HepG2 (cell line): ENCODE measurements around the gene GRIN3B. TPM values are rescaled to one million over a fixed set of nuclear protein-coding genes. Genes with fewer than 3 reads are reported as not detected.

Source experiments
- ATAC-seq: fragments of 200-7000 bp; cut with Tn5 transposase; 3 replicates; pipeline ENCODE4 v1.9.1; 2020; ENCODE audit warnings: mild to moderate bottlenecking, moderate library complexity
- BruUV-seq: library from RNA; stranded (reverse); fragments of 400-500 nt; replicated peaks from 2 replicates; lab custom pipeline; 2021; lab: Mats Ljungman, UMichigan
- CTCF ChIA-PET: fragments of 300-600 bp; formaldehyde crosslinking; extraction: SDS; loops from one replicate; lab custom pipeline; 2021; ENCODE audit warnings: low total read pairs, inconsistent platforms, low intra/inter-chr PET ratio; lab: Yijun Ruan, JAX
- POLR2A ChIA-PET: fragments of 350-600 bp; sonication (Branson Sonifier 250); formaldehyde crosslinking; loops from one replicate; lab custom pipeline; 2020; ENCODE audit warnings: antibody characterized with exemption, inconsistent platforms; lab: Yijun Ruan, JAX
- DNase-seq: peaks from one replicate; pipeline ENCODE4 v3.0.0-alpha.2; 2015; ENCODE audit warnings: low spot score
- FAIRE-seq: peaks from 3 replicates; lab custom pipeline; 2011; peaks lifted over from hg19 to GRCh38; lab: Jason Lieb, UNC
- H2AFZ ChIP-seq: one replicate; pipeline ENCODE4 v1.6.1; 2011; ENCODE audit warnings: low read length, inconsistent platforms
- H3K27ac ChIP-seq: fragments of 300-600 bp; 3 replicates; pipeline ENCODE4 v1.8.0; 2011; ENCODE audit warnings: mixed run types, mild to moderate bottlenecking, mixed read lengths, low read length, inconsistent platforms; ENCODE audit not compliant: insufficient read depth; ENCODE audit errors: extremely low read length
- H3K27me3 ChIP-seq, 2 experiments: fragments of 200-600 bp in 1 of 2; 2 replicates in 1 of 2; 3 replicates in 1 of 2; pipeline versions ENCODE4 v1.6.0 to v1.8.0; 2011; ENCODE audit warnings: low read length in 2 of 2, mild to moderate bottlenecking in 2 of 2, moderate library complexity in 2 of 2, inconsistent platforms in 1 of 2; ENCODE audit not compliant: insufficient read depth in 2 of 2, control insufficient read depth in 1 of 2
- H3K36me3 ChIP-seq, 2 experiments: fragments of 200-600 bp in 1 of 2; replicated peaks in 1 of 2; 2 replicates in 1 of 2; 3 replicates in 1 of 2; pipeline versions ENCODE4 v1.5.1 to v1.8.0; 2011; ENCODE audit warnings: low read length in 2 of 2, inconsistent platforms in 1 of 2; ENCODE audit not compliant: insufficient read depth in 2 of 2, control insufficient read depth in 1 of 2
- H3K4me1 ChIP-seq: 2 replicates; pipeline ENCODE4 v1.5.1; 2012; ENCODE audit warnings: low read length, inconsistent platforms; ENCODE audit not compliant: insufficient read depth
- H3K4me2 ChIP-seq: 2 replicates; pipeline ENCODE4 v1.6.0; 2011; ENCODE audit warnings: low read depth, low read length, inconsistent platforms
- H3K4me3 ChIP-seq, 3 experiments: fragments of 200-600 bp in 1 of 3; sonication (generic), shearing (Covaris generic) in 1 of 3; replicated peaks in 1 of 3; 2 replicates each; pipeline ENCODE4 v1.5.1; 2011 to 2016; ENCODE audit warnings: low read length in 3 of 3, inconsistent platforms in 2 of 3, low read depth in 2 of 3, mild to moderate bottlenecking in 2 of 3, control low read depth in 1 of 3, mixed read lengths in 1 of 3; ENCODE audit not compliant: insufficient read depth in 1 of 3
- H3K79me2 ChIP-seq: one replicate; pipeline ENCODE4 v1.6.1; 2011; ENCODE audit warnings: low read length, inconsistent platforms; ENCODE audit not compliant: insufficient read depth
- H3K9ac ChIP-seq: 2 replicates; pipeline ENCODE4 v1.6.0; 2011; ENCODE audit warnings: mild to moderate bottlenecking, low read depth, low read length, inconsistent platforms; ENCODE audit not compliant: insufficient read depth
- H3K9me3 ChIP-seq: 2 replicates; pipeline ENCODE4 v1.5.1; 2012; ENCODE audit warnings: mild to moderate bottlenecking, low read length
- H4K20me1 ChIP-seq: 2 replicates; pipeline ENCODE4 v1.6.0; 2011; ENCODE audit warnings: inconsistent platforms, mild to moderate bottlenecking, low read length, moderate library complexity; ENCODE audit not compliant: insufficient read depth
- AGO2 ChIP-seq: fragments of 200-400 bp; formaldehyde crosslinking; optimal IDR thresholded peaks from 2 replicates; pipeline ENCODE3; 2017; ENCODE audit warnings: mild to moderate bottlenecking, low read depth, low read length, moderate library complexity
- AKAP8 ChIP-seq: sonication (generic); formaldehyde crosslinking; IDR thresholded peaks from 2 replicates; pipeline ENCODE4 v1.5.1; 2020; ENCODE audit warnings: mild to moderate bottlenecking, missing genetic modification reagents
- MAFK ChIP-seq, 2 experiments: IDR thresholded peaks in 1 of 2; conservative IDR thresholded peaks in 1 of 2; 2 replicates each; pipeline ENCODE4 v1.6.1; 2011; ENCODE audit warnings: improper control_type of control experiment in 2 of 2, low read length in 2 of 2
- RBFOX2 ChIP-seq: fragments of 200-400 bp; formaldehyde crosslinking; IDR thresholded peaks from 2 replicates; pipeline ENCODE4 v1.6.1; 2017; ENCODE audit warnings: low read depth, mild to moderate bottlenecking, low read length
- SALL1 ChIP-seq: sonication (generic); formaldehyde crosslinking; IDR thresholded peaks from 2 replicates; pipeline ENCODE4 v1.8.0; 2022; ENCODE audit warnings: mild to moderate bottlenecking, missing genetic modification reagents
- SALL2 ChIP-seq: sonication (generic); formaldehyde crosslinking; IDR thresholded peaks from 2 replicates; pipeline ENCODE4 v1.8.1; 2023; ENCODE audit warnings: mild to moderate bottlenecking, missing genetic modification reagents, inconsistent platforms
- ZNF263 ChIP-seq: sonication (generic); formaldehyde crosslinking; IDR thresholded peaks from 2 replicates; pipeline ENCODE4 v1.4.0; 2020; ENCODE audit warnings: missing genetic modification reagents
- ZNF562 ChIP-seq: sonication (generic); formaldehyde crosslinking; IDR thresholded peaks from 2 replicates; pipeline ENCODE4 v1.8.0; 2022; ENCODE audit warnings: missing genetic modification reagents, borderline replicate concordance
- ZNF616 ChIP-seq: sonication (generic); formaldehyde crosslinking; IDR thresholded peaks from 2 replicates; pipeline ENCODE4 v1.5.0; 2020; ENCODE audit warnings: low read depth, mild to moderate bottlenecking, missing genetic modification reagents
- WGBS: methylation state at CpG from one replicate; pipeline ENCODE4 v1.1.6; 2017; ENCODE audit warnings: low lambda C conversion rate; 5-methylcytosine and 5-hydroxymethylcytosine counted together
- in situ Hi-C: cut with HindIII; loops from 2 replicates; pipeline ENCODE4 v1.10.0; 2017; ENCODE audit warnings: low pct_unique_long_range_greater_than_20kb; ENCODE audit not compliant: extremely low pct_ligation_motif_present
- intact Hi-C: fragments of 100-400 bp; cut with micrococcal nuclease; formaldehyde crosslinking; loops from one replicate; pipeline ENCODE4 v1.10.0; 2022; ENCODE audit not compliant: unreplicated experiment
- polyA plus RNA-seq, 8 experiments: library from polyadenylated mRNA; depleted of rRNA in 3 of 8; stranded (reverse) in 7 of 8; unstranded in 1 of 8; fragments of >200 nt; fragmentation: Illumina TruSeq in 4 of 8; extraction: Trizol in 4 of 8; gene quantifications; 2 replicates each; pipeline versions ENCODE4 v1.2.1 to v1.2.3, GENCODE V29; 2011 to 2016; ENCODE audit warnings: low read depth in 4 of 8, missing spikeins in 1 of 8, mixed read lengths in 1 of 8; ENCODE audit not compliant: insufficient read depth in 1 of 8
- total RNA-seq, 5 experiments: library from RNA; depleted of rRNA; stranded (reverse); fragments of >200 nt; fragmentation: Illumina TruSeq; extraction: Trizol; gene quantifications; 2 replicates each; pipeline ENCODE4 v1.2.3, GENCODE V29; 2016; ENCODE audit warnings: low read depth in 1 of 5
- TF ChIP-seq, protein P1 (sequence below): sonication (generic); formaldehyde crosslinking; IDR thresholded peaks from 2 replicates; pipeline ENCODE4 v1.4.0; 2020; ENCODE audit warnings: missing genetic modification reagents, borderline replicate concordance
- TF ChIP-seq, protein P2 (sequence below): sonication (generic); formaldehyde crosslinking; IDR thresholded peaks from 2 replicates; pipeline ENCODE4 v1.4.0; 2020; ENCODE audit warnings: missing genetic modification reagents, borderline replicate concordance

The GRIN3B gene
- total and polyA plus RNA-seq, 2 of the 13 experiments (the other 11 are each of a cell fraction or from before 2014, with no cell fraction given) = 0.07 to 0.20 TPM

- TF ChIP-seq AGO2 (peak; percentile 14), RBFOX2 (peak; percentile 70), ZNF562 (CRISPR knock-in tag) (no peak)
- POLR2A ChIA-PET = interaction anchor here (1.2 kb wide), 1 partner anchor 12 kb away, joined by 4 read pairs; no protein-coding TSS in a partner anchor
- Histone ChIP-seq H3K27ac (no peak overlapping the region), H2AFZ (no peak overlapping the region), H4K20me1 (peaks cover 27% of the 10 kb centered on the region), H3K9me3 (no peaks in the 10 kb centered on the region), H3K4me1 (peaks cover 36% of the 10 kb centered on the region), H3K79me2 (peaks cover 53% of the 10 kb centered on the region), H3K36me3 (peaks cover 15 to 18% of the 10 kb centered on the region in 2 experiments; a peak in 3 of 5 replicates), H3K4me2 (no peak overlapping the region), H3K4me3 (no peak overlapping the region), H3K9ac (no peak overlapping the region), H3K27me3 (no peaks in the 10 kb centered on the region)
- FAIRE-seq (no peak), DNase-seq (no peak), ATAC-seq (no peak)
- CTCF ChIA-PET = no interaction called here
- no TSS peak for BruUV-seq
- in situ Hi-C loops (no loop called here), intact Hi-C loops (no loop called here)
- WGBS = 94% methylated on average over 9 of the region's 29 CpGs
These were observed 15.0 kb downstream of the GRIN3B start for GRCh38 chr19:1015061-1015781.

DNA sequence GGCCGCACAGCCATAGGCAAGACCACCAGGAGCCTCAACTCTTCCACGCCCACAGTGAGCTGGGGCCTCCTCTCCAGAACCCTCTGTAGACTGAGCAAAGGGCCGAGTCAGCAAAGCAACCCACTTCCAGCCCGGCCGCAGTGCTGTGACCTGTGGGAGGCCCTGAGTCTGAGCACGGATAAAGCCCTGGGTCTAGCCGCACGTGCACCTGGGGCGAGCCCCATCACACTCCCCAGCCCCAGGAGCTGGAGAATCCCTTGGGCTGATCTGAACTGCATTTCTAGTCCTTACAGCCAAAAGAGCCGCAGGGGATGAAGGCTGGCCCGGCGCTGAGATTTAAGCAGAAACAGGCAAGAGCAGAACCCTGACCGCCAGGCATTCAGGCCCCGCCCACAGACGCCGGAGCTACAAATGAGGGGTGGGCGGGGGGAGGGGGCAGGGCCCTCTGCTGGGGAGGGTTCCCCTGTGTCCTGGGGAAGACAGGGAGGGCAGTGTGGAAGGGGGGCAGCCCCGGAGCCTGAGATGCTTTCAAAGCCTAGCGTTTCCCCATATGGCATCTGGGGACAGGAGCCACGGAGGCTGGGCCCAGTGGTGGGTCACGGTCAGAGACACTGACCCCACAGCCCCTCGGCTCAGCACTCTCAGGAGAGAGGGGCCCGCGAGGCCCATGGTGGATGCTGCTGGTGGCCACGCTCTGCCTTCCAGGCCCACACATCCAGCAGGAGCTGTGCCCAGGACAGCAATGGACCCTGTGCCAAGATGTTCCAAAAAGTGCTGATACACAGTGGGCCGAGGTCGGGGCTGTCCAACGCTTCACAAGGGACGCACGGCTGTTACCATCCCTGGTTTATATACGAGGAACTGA lies 15.8 kb downstream of the GRIN3B start:
- in situ Hi-C loops = no loop called here
- ChIA-PET POLR2A (interaction anchor here (1.2 kb wide), 1 partner anchor 11 kb away, joined by 4 read pairs; no protein-coding TSS in a partner anchor), CTCF (no interaction called here)
- DNase-seq (no peak), ATAC-seq (no peak), FAIRE-seq (no peak)
- Histone ChIP-seq H3K9ac (no peak overlapping the region), H3K4me2 (no peak overlapping the region), H3K4me1 (peaks cover 36% of the 10 kb centered on the region), H3K36me3 (peaks cover 14 to 18% of the 10 kb centered on the region in 2 experiments; a peak in 3 of 5 replicates), H4K20me1 (peaks cover 27% of the 10 kb centered on the region), H3K27me3 (no peaks in the 10 kb centered on the region), H3K9me3 (no peaks in the 10 kb centered on the region), H3K27ac (no peak overlapping the region), H3K4me3 (no peak overlapping the region), H3K79me2 (peaks cover 58% of the 10 kb centered on the region), H2AFZ (no peak overlapping the region)
- intact Hi-C loops = no loop called here
- BruUV-seq = no TSS peak
- 96% methylated on average over 19 of the region's 31 CpGs for WGBS
- TF ChIP-seq ZNF263 (CRISPR knock-in tag) (no peak), AGO2 (peak; percentile 6), MAFK (conservative IDR thresholded peaks at IDR 0.05 in 1 of 2, IDR thresholded peaks at IDR 0.05 in 1 of 2; ENCODE audit: low read length in 2 of 2) (peak; percentile 64 to 80), ZNF616 (CRISPR knock-in tag) (no peak), SALL2 (CRISPR knock-in tag) (no peak), SALL1 (CRISPR knock-in tag) (no peak), AKAP8 (CRISPR knock-in tag) (0 out of 2 replicates have a peak, but pooled peaks have one; percentile 2)
- TF ChIP-seq, protein P1, sequence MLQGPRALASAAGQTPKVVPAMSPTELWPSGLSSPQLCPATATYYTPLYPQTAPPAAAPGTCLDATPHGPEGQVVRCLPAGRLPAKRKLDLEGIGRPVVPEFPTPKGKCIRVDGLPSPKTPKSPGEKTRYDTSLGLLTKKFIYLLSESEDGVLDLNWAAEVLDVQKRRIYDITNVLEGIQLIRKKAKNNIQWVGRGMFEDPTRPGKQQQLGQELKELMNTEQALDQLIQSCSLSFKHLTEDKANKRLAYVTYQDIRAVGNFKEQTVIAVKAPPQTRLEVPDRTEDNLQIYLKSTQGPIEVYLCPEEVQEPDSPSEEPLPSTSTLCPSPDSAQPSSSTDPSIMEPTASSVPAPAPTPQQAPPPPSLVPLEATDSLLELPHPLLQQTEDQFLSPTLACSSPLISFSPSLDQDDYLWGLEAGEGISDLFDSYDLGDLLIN (CRISPR knock-in tag) = no peak
- TF ChIP-seq, protein P2, sequence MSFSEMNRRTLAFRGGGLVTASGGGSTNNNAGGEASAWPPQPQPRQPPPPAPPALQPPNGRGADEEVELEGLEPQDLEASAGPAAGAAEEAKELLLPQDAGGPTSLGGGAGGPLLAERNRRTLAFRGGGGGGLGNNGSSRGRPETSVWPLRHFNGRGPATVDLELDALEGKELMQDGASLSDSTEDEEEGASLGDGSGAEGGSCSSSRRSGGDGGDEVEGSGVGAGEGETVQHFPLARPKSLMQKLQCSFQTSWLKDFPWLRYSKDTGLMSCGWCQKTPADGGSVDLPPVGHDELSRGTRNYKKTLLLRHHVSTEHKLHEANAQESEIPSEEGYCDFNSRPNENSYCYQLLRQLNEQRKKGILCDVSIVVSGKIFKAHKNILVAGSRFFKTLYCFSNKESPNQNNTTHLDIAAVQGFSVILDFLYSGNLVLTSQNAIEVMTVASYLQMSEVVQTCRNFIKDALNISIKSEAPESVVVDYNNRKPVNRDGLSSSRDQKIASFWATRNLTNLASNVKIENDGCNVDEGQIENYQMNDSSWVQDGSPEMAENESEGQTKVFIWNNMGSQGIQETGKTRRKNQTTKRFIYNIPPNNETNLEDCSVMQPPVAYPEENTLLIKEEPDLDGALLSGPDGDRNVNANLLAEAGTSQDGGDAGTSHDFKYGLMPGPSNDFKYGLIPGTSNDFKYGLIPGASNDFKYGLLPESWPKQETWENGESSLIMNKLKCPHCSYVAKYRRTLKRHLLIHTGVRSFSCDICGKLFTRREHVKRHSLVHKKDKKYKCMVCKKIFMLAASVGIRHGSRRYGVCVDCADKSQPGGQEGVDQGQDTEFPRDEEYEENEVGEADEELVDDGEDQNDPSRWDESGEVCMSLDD (CRISPR knock-in tag) = no peak
